UCSD-AML1 (cell line): ENCODE measurements around the gene POLR2A.

Experiments
- DNase-seq: peaks from one replicate; lab custom pipeline; 2025; ENCODE audit not compliant: unreplicated experiment; lab: John Stamatoyannopoulos, UW

Gene POLR2A

GRCh38 chr17:7484067-7484918 lies at the start of gene POLR2A:
POLR2A (plus strand) TSS chr17:7484366.
- DNase-seq: peak; percentile 99

- DNase-seq: peak; percentile 81
Observed at GRCh38 chr17:7435676-7436555, 48.2 kb upstream of the POLR2A start.

GRCh38 chr17:7436556-7437368 lies 47.4 kb upstream of the POLR2A start:
- peak; percentile 88 for DNase-seq

GRCh38 chr17:7437369-7437863 lies 46.8 kb upstream of the POLR2A start:
- no peak for DNase-seq

GRCh38 chr17:7437950-7438614 lies 46.1 kb upstream of the POLR2A start:
- DNase-seq: peak; percentile 72

- no peak for DNase-seq
Observed at GRCh38 chr17:7438656-7439460, 45.3 kb upstream of the POLR2A start.

GRCh38 chr17:7439462-7440112 lies 44.6 kb upstream of the POLR2A start, which contains the start of gene FGF11:
FGF11 (plus strand) TSS chr17:7439512; CDS start chr17:7439621, 109 bp downstream.
- no peak for DNase-seq

GRCh38 chr17:7440113-7440833 lies 43.9 kb upstream of the POLR2A start:
- DNase-seq: no peak

GRCh38 chr17:7440834-7441195 lies 43.4 kb upstream of the POLR2A start:
- no peak for DNase-seq

- DNase-seq: no peak
Observed at GRCh38 chr17:7441266-7441665, 42.9 kb upstream of the POLR2A start.

- no peak for DNase-seq
Observed at GRCh38 chr17:7442142-7442541, 42.0 kb upstream of the POLR2A start.

- no peak for DNase-seq
Observed at GRCh38 chr17:7443499-7444485, 40.4 kb upstream of the POLR2A start.

GRCh38 chr17:7444682-7445618 lies 39.2 kb upstream of the POLR2A start, which contains the start of gene CHRNB1:
CHRNB1 (plus strand) TSS chr17:7445061; CDS start chr17:7445128, 67 bp downstream.
- DNase-seq: no peak

- no peak for DNase-seq
Observed at GRCh38 chr17:7445619-7445968, 38.6 kb upstream of the POLR2A start.

- no peak for DNase-seq
Observed at GRCh38 chr17:7448461-7448860, 35.7 kb upstream of the POLR2A start.

- DNase-seq: no peak
Observed at GRCh38 chr17:7459961-7460545, 24.1 kb upstream of the POLR2A start.
